Body of pancreas (tissue), 4 donors: Measurements from ENCODE around the gene RIPK1. TPM values are rescaled to one million over a fixed set of nuclear protein-coding genes. Genes with fewer than 3 reads are reported as not detected.
A peak's percentile ranks its signal among the peaks of the same experiment; 100 is the strongest.
"Not testable (repeated sequence)": the region's sequence is repeated elsewhere in the genome, so short reads cannot be mapped to it uniquely, and the experiment has no call there.

Experiments used
- ATAC-seq: fragments of 150-250 bp; one replicate; pipeline ENCODE4 v1.9.1; 2016
- DNase-seq, 4 donors: peaks; one replicate each; pipeline ENCODE4 v3.0.0-alpha.2; 2019
- H3K27ac ChIP-seq, 4 donors: fragments of 200-600 bp; sonication (generic); 1 replicate in 3 of 4; 2 replicates in 1 of 4; pipeline versions ENCODE4 v1.5.1 to v1.6.1; 2016 to 2019; ENCODE audit warnings: mild to moderate bottlenecking in 1 of 4, mixed read lengths in 1 of 4, moderate library complexity in 1 of 4
- H3K27me3 ChIP-seq, 2 donors: fragments of 200-600 bp; sonication (generic); one replicate each; pipeline ENCODE4 v1.6.0; 2016; ENCODE audit warnings: mild to moderate bottlenecking in 1 of 2
- H3K36me3 ChIP-seq, 2 donors: fragments of 200-600 bp; sonication (generic); replicated peaks in 1 of 2; 2 replicates each; pipeline ENCODE4 v1.5.1; 2016; ENCODE audit warnings: low read depth in 2 of 2; ENCODE audit not compliant: insufficient read depth in 1 of 2
- H3K4me1 ChIP-seq: fragments of 200-600 bp; sonication (generic); one replicate; pipeline ENCODE4 v1.6.0; 2016
- H3K4me3 ChIP-seq, 2 donors: fragments of 200-600 bp; sonication (generic); 1 replicate in 1 of 2; 2 replicates in 1 of 2; pipeline ENCODE4 v1.5.1; 2016 to 2019
- H3K9me3 ChIP-seq, 3 donors: fragments of 200-600 bp; sonication (generic); 1 replicate in 2 of 3; 2 replicates in 1 of 3; pipeline ENCODE4 v1.5.1; 2016
- POLR2A ChIP-seq, 3 donors: fragments of 450-650 bp; IDR thresholded peaks; one replicate each; pipeline ENCODE4 v1.6.1; 2016; ENCODE audit warnings: antibody characterized with exemption in 3 of 3, mild to moderate bottlenecking in 2 of 3
- WGBS, 2 donors: methylation state at CpG; one replicate each; pipeline ENCODE4 v1.1.5; 2017; 5-methylcytosine and 5-hydroxymethylcytosine counted together
- intact Hi-C: fragments of 100-400 bp; cut with DNase I; formaldehyde crosslinking; loops from one replicate; pipeline ENCODE4 v1.15.1; 2023
- total RNA-seq, 2 donors: library from RNA; depleted of rRNA; stranded (reverse); fragments of >200 nt; gene quantifications; one replicate each; pipeline ENCODE4 v1.1.0, GENCODE V29; 2016
- TF ChIP-seq, protein P1 (sequence below), 7 experiments: fragments of 450-650 bp in 4 of 7; fragments of 200-600 bp in 3 of 7; sonication (generic) in 3 of 7; IDR thresholded peaks; one replicate each; pipeline ENCODE4 v1.5.1; 2016 to 2019; ENCODE audit warnings: antibody characterized with exemption in 7 of 7

The RIPK1 gene
- total RNA-seq, 2 donors from 2014 or later: 11.4 to 14.2 TPM

DNA sequence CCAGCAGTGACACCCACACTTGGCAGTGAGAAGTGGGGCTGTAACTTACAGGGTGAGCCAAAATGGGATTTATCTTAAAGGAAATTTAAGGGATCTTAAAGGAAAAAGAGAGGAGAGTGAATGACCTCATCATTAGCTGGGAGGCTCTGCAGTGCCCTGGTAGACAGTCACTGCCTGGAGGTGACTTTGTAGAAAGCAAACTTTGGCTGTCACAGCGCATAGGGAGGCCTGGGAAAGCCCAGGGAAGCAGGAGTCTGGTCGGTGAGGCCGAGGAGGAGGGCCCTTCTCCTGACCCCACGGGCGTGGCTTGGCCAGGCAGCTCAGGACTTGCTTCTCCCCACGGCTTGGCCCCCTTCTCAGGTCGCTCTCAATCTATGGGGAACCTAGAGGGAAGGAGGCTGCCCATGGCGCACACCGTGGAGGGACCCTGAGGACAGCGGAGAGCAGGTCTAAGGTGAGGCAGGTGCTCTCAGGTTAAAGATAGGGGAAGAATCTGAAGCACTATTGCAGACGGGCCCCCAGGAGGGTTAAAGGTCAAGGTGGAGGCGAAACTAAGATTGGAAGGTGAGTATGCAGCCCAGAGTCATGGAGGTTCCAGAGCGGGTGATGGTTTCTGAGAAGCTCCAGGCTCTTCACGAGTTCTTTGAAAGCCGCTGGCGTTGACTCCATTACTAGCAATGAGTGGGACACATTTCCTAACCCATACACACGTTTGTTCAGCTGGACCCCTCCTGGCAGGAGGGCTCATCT lies 15.6 kb upstream of the RIPK1 start:
- Histone ChIP-seq H3K27me3 (no peaks in the 10 kb centered on the region), H3K36me3 (no peaks in the 10 kb centered on the region), H3K4me1 (peaks cover 14% of the 10 kb centered on the region), H3K9me3 (no peaks in the 10 kb centered on the region), H3K4me3 (no peak overlapping the region), H3K27ac (no peak overlapping the region)
- WGBS, 2 donors: 70 to 77% methylated on average over 17 of the region's 17 CpGs
- DNase-seq (no peak), ATAC-seq (no peak)
- TF ChIP-seq, protein P1, sequence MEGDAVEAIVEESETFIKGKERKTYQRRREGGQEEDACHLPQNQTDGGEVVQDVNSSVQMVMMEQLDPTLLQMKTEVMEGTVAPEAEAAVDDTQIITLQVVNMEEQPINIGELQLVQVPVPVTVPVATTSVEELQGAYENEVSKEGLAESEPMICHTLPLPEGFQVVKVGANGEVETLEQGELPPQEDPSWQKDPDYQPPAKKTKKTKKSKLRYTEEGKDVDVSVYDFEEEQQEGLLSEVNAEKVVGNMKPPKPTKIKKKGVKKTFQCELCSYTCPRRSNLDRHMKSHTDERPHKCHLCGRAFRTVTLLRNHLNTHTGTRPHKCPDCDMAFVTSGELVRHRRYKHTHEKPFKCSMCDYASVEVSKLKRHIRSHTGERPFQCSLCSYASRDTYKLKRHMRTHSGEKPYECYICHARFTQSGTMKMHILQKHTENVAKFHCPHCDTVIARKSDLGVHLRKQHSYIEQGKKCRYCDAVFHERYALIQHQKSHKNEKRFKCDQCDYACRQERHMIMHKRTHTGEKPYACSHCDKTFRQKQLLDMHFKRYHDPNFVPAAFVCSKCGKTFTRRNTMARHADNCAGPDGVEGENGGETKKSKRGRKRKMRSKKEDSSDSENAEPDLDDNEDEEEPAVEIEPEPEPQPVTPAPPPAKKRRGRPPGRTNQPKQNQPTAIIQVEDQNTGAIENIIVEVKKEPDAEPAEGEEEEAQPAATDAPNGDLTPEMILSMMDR (IDR thresholded peaks at IDR 0.05): no peak
- TF ChIP-seq POLR2A (IDR thresholded peaks at IDR 0.05): no peak
- intact Hi-C loops: loop anchor here (5.0 kb wide), 1 partner anchor 45 kb away; no protein-coding TSS in a partner anchor

DNA sequence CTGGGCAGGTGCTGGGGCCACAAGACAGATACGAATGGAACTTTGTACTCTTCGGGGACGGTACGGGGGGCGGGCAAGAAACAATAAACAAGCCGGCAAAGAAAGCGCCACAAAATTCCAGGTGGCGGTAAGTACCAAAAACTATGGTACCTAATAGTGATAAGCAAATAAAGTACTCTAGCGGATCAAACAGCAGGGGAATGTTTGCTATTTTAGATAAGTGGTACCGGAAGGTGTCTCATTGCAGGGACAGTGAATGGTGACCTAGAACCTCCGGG lies 15.1 kb upstream of the RIPK1 start:
- Histone ChIP-seq H3K36me3 (no peaks in the 10 kb centered on the region), H3K27me3 (no peaks in the 10 kb centered on the region), H3K4me3 (peak overlapping the region; percentile 18 to 36), H3K27ac (peak overlapping the region in 3 of 4 donors; percentile 32 to 71 (median 46)), H3K9me3 (no peaks in the 10 kb centered on the region), H3K4me1 (peaks cover 14% of the 10 kb centered on the region)
- intact Hi-C loops: loop anchor here (5.0 kb wide), 1 partner anchor 46 kb away; no protein-coding TSS in a partner anchor
- WGBS, 2 donors: 12 to 21% methylated on average over 11 of the region's 11 CpGs
- ATAC-seq (no peak), DNase-seq (no peak)
- no peak for TF ChIP-seq POLR2A (IDR thresholded peaks at IDR 0.05)
- TF ChIP-seq, protein P1 (IDR thresholded peaks at IDR 0.05): no peak

DNA sequence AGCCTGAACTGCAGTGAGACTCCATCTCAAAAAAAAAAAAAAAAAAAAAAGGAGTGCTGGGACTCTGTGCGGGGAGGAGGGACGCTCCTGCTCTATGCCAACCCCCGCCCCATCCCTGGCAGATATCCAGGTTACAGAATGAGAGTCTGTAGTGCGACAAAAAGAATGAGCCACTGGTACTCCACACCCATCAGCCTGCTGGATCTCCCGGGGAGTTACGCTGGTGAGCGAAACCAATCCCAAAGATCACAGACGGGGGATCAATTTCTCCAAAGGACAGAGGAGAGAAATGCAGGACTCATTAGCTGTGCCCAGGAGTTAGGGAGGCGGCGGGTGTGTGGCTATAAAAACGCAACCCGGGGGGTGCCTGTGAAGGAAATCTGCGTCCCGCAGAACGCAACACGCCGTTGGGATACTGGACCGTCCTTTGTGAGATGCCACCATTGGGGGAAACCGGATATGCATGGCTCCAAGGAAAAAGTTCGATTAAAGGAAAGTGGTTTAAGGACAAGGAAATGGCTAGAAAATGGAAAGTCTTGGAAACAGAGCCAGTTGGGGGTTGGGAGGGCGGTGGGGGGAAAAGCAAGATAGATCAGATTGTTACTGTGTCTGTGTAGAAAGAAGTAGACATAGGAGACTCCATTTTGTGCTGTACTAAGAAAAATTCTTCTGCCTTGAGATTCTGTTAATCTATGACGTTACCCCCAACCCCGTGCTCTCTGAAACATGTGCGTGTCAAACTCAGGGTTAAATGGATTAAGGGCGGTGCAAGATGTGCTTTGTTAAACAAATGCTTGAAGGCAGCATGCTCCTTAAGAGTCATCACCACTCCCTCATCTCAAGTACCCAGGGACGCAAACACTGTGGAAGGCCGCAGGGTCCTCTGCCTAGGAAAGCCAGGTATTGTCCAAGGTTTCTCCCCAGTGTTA lies 13.8 kb upstream of the RIPK1 start:
- not testable (repeated sequence) for H3K27ac ChIP-seq, H3K9me3 ChIP-seq, H3K36me3 ChIP-seq, H3K27me3 ChIP-seq, H3K4me3 ChIP-seq, ATAC-seq
- peaks cover 14% of the 10 kb centered on the region for H3K4me1 ChIP-seq
- 53 to 61% methylated on average over 27 of the region's 27 CpGs for WGBS, 2 donors
- intact Hi-C loops: loop anchor here (5.0 kb wide), 1 partner anchor 47 kb away; no protein-coding TSS in a partner anchor
- DNase-seq: peak in 3 of 4 donors; percentile 35 to 45 (median 37)

DNA sequence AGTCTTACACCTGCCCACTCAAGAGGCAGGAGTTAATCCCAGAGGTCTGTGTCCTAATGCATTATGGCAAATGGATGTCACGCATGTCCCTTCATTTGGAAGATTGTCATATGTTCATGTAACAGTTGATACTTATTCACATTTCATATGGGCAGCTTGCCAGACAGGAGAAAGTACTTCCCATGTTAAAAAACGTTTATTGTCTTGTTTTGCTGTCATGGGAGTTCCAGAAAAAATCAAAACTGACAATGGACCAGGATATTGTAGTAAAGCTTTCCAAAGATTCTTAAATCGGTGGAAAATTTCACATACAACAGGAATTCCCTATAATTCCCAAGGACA lies 13.2 kb upstream of the RIPK1 start:
- DNase-seq, H3K9me3 ChIP-seq, H3K36me3 ChIP-seq, H3K4me3 ChIP-seq, intact Hi-C loops, ATAC-seq, H3K27me3 ChIP-seq: not testable (repeated sequence)
- 40 to 51% methylated on average over 3 of the region's 3 CpGs for WGBS, 2 donors
- Histone ChIP-seq H3K4me1 (peaks cover 14% of the 10 kb centered on the region), H3K27ac (peak overlapping the region in 2 of 4 donors; percentile 2)

DNA sequence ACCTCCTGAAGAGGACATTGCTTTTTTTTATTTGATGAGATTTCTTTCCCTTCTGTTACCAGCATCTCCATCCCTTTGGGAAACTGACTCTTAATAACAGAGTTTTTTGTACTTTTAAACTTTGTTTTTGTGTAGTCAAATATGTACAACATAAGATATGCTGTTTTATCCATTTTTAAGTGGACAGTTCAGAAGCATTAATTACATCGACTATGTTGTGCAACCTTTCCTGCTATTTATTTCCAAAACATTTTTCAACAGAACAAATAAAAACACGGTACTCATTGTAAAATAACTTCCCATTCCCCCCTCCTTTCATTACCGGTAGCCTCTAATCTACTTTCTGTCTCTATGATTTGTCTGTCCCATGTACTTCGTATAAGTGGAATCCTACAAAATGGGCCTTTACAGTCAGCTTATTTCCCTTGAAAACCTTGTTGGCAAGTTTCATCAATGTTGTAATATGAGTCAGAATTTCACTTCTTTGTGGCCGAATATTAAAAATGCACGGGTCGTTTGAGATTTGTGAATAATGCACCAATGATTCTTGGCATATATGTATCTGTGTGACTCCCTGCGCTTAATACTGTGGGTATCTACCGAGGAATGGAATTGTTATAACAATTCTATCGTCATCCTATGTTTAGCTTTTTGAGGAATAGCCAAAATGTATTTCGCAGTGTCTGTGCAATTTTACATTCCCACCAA lies 11.1 kb upstream of the RIPK1 start:
- no peaks in the 10 kb centered on the region for H3K9me3 ChIP-seq
- TF ChIP-seq, protein P1 (IDR thresholded peaks at IDR 0.05): no peak
- no peak for TF ChIP-seq POLR2A (IDR thresholded peaks at IDR 0.05)
- intact Hi-C loops: no loop called here
- 59 to 70% methylated on average over 11 of the region's 11 CpGs for WGBS, 2 donors
- peaks cover 14% of the 10 kb centered on the region for H3K4me1 ChIP-seq
- H3K27me3 ChIP-seq: no peaks in the 10 kb centered on the region
- no peak overlapping the region for H3K4me3 ChIP-seq
- DNase-seq: no peak
- H3K36me3 ChIP-seq: no peaks in the 10 kb centered on the region
- no peak for ATAC-seq
- no peak overlapping the region for H3K27ac ChIP-seq
